Measurements from ENCODE around the gene ELOB.
A peak's percentile ranks its signal among the peaks of the same experiment; 100 is the strongest.

ELOB gene

DNA sequence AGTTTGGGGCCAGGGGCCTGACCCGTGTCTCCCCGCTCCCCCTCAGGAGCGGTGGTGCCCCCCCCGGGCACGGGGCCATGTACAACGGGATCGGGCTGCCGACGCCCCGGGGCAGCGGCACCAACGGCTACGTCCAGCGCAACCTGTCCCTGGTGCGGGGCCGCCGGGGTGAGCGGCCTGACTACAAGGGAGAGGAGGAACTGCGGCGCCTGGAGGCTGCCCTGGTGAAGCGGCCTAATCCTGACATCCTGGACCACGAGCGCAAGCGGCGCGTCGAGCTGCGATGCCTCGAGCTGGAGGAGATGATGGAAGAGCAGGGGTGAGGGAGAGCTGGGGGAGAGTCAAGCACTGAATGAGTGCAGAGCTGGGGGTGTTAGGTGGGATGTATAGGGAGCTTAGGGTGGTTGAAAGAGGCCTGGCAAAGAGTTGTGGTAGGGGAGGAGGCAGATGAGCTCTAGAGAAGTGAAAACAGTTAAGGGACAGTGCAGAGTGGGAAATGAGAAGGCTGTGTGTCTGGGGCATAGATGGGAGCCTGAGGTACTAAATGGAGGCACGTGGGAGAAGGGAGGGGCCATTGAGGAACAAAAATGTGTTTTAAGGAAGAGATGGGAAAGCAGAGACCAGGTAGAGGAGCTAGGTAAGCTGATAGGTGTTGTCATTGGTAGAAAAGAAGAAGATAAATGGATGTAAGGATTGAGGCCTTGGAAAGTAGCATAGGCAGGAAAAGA is 20.6 kb downstream of the ELOB start:
- TF ChIP-seq, protein P1, sequence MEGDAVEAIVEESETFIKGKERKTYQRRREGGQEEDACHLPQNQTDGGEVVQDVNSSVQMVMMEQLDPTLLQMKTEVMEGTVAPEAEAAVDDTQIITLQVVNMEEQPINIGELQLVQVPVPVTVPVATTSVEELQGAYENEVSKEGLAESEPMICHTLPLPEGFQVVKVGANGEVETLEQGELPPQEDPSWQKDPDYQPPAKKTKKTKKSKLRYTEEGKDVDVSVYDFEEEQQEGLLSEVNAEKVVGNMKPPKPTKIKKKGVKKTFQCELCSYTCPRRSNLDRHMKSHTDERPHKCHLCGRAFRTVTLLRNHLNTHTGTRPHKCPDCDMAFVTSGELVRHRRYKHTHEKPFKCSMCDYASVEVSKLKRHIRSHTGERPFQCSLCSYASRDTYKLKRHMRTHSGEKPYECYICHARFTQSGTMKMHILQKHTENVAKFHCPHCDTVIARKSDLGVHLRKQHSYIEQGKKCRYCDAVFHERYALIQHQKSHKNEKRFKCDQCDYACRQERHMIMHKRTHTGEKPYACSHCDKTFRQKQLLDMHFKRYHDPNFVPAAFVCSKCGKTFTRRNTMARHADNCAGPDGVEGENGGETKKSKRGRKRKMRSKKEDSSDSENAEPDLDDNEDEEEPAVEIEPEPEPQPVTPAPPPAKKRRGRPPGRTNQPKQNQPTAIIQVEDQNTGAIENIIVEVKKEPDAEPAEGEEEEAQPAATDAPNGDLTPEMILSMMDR (IDR thresholded peaks at IDR 0.05; ENCODE audit: control insufficient read depth, insufficient read depth, low read depth, low read length, missing control alignments) = no peak
- no peak for DNase-seq (ENCODE audit: low read depth)
- no peak overlapping the region for H3K4me3 ChIP-seq (ENCODE audit: control insufficient read depth, low read depth, low read length)

GRCh38 chr16:2755158-2755557 is 21.9 kb downstream of the ELOB start:
- TF ChIP-seq, protein P1 (IDR thresholded peaks at IDR 0.05; ENCODE audit: control insufficient read depth, insufficient read depth, low read depth, low read length, missing control alignments) = no peak
- DNase-seq (ENCODE audit: low read depth) = no peak
- H3K4me3 ChIP-seq (ENCODE audit: control insufficient read depth, low read depth, low read length) = peak overlapping the region; percentile 26

- TF ChIP-seq, protein P1 (IDR thresholded peaks at IDR 0.05; ENCODE audit: control insufficient read depth, insufficient read depth, low read depth, low read length, missing control alignments) = no peak
- DNase-seq (ENCODE audit: low read depth) = no peak
- peak overlapping the region; percentile 69 for H3K4me3 ChIP-seq (ENCODE audit: control insufficient read depth, low read depth, low read length)
Observed at GRCh38 chr16:2753733-2754020, 23.4 kb downstream of the ELOB start.

- peak overlapping the region; percentile 69 for H3K4me3 ChIP-seq (ENCODE audit: control insufficient read depth, low read depth, low read length)
- DNase-seq (ENCODE audit: low read depth) = peak; percentile 24
- TF ChIP-seq, protein P1 (IDR thresholded peaks at IDR 0.05; ENCODE audit: control insufficient read depth, insufficient read depth, low read depth, low read length, missing control alignments) = no peak
Observed at GRCh38 chr16:2752850-2753732, 24.0 kb downstream of the ELOB start.

DNA sequence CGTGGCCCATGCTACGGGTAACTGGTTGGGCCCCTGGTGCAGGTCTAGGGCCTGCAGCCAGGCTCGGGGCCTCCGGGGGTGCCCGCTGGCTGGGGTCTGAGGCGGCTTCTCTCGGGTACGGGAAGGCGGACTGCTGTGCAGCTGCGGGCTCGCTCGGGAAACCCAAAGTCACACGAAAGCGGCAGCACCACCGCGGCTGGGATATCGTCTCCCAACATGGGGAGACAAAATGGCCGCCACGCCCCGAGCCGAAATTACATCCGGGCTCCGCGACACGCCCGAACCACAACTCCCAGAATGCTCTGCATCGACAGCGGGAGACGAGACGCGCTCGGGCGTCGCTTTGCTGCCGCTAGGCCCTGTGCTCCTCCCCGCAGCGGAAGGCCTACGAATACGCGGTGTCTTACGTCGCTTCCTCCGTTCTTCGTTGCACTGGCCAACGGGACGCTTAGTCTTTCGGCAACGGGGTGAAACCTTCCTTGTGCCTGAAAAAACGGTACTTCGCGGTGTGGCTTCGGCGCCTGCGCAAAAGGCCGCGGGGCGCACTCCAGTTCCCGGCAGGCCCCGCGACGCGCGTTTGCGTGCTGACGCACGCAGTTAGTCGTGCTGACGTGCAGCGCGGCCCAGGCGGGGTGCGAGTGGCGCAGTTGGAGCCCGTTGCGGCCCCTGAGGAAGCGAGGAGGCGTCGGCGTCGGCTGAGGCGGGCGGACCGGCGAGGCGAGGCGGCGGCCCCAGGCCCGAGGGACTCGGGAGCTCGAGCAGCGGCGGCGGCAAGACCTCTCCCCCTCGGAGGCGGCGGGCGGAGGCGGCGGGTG is 24.8 kb downstream of the ELOB start, which contains the start of gene SRRM2:
SRRM2 (plus strand) TSS at position 604 of the 815 bp plus-strand sequence. CDS start 3,727 bp downstream, outside the sequence.
- H3K4me3 ChIP-seq (ENCODE audit: control insufficient read depth, low read depth, low read length) = peak within 1 kb of the TSS; percentile 69
- TF ChIP-seq, protein P1 (IDR thresholded peaks at IDR 0.05; ENCODE audit: control insufficient read depth, insufficient read depth, low read depth, low read length, missing control alignments) = peak; percentile 7
- peak; percentile 84 for DNase-seq (ENCODE audit: low read depth)

GRCh38 chr16:2751577-2752034 is 25.5 kb downstream of the ELOB start:
- H3K4me3 ChIP-seq (ENCODE audit: control insufficient read depth, low read depth, low read length) = peak overlapping the region; percentile 69
- TF ChIP-seq, protein P1 (IDR thresholded peaks at IDR 0.05; ENCODE audit: control insufficient read depth, insufficient read depth, low read depth, low read length, missing control alignments) = no peak
- DNase-seq (ENCODE audit: low read depth) = no peak

All from AG09309 (cell line).